Embryonic facial prominence (tissue), 1 donor: ENCODE results near the gene TWIST1.

ENCODE experiments used
- DNase-seq: peaks from one replicate; pipeline ENCODE4 v3.0.0-alpha.2; 2016; ENCODE audit errors: extremely low spot score

Gene TWIST1

DNA sequence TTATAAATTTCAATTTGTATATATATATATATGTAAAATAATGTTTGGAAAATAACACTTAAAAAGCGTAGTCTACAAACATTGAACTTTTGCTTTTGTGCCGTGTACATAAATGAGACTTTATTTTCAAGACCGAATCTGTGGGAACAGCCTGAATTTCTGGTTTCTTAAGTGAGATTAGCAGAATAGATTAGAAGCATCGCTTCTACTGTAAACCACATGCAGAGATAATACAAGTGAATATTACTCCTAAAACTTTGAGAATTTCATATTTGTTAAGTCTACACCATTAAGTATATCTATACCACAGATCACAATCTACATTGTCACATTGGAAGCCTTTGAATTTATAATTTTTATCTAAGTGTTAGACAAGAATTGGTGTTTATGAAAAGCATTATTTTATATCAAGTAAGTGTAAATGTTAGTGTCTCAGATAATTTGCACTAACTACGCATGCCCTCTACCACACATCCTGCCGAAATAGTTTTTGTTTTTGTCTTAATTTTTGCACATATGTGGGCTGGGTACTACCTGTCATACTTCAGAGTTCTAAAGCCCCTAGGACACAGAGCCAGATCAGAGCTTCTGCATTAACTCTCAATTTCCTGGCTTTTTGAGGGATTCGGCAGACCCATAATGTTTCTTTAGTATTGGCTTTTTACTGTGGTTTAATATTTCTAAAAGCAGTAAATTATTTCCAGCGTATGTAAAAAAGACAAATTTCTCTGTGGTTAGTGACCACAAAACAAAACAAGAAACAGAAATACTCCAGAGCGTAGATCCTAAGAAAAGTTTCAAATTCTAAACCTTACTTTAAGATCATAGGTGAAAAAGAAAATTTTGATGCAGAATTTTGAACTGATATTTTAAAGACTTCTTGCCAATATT, 20.0 kb downstream of the TWIST1 start:
- no peak for DNase-seq

- no peak for DNase-seq
Measured at GRCh38 chr7:19095353-19095860, 22.0 kb downstream of the TWIST1 start.

GRCh38 chr7:19094598-19095352, 22.7 kb downstream of the TWIST1 start:
- DNase-seq = no peak

DNA sequence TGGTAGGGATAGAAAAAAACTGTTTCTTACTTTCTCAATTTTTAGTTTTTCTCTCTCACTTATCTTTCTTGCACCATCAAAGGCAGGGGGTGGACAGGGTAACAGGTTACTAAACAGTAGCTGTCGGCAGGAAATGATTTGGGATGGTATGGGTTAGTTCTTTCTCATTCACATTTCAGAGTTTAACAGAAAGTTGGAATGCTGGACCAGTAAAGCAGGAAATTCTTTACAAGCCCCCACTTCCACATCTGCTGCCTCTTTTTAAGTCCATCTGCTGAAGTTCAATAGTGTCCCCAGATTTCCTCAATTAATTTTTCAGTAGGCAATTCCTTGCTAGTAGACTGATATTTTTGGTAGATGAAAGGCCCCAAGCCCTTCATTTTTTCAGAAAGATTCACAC, 23.3 kb downstream of the TWIST1 start:
- no peak for DNase-seq

DNA sequence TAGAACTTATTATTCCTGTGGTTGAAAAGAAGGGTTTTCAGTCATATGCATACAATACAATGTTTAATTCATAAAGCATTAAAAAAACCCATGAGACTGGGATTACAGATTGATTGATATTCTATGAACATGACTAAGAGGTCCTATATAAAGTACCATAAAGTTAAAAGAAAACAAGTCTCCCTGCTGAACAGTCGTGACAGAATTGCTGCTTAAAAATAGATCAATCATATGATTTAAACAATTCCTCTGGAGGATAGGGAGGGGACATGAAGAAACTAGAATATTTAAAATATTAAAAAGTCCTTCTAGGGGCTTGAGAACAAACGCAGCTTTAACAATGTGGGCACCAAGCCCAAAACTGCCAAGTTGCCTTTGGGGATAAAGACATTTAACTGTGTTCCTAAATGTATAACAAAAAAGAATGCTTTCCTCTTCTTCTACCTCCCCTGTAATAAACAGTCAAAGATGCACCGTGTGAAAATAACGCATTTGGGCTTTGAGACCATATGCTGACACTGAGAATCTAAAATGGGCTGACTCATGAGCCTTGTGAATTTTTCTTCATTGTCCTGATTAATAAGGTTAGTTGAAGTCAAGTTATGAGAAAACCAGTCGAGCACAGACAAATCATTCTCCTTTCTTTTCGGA, 25.8 kb downstream of the TWIST1 start:
- DNase-seq = no peak

DNA sequence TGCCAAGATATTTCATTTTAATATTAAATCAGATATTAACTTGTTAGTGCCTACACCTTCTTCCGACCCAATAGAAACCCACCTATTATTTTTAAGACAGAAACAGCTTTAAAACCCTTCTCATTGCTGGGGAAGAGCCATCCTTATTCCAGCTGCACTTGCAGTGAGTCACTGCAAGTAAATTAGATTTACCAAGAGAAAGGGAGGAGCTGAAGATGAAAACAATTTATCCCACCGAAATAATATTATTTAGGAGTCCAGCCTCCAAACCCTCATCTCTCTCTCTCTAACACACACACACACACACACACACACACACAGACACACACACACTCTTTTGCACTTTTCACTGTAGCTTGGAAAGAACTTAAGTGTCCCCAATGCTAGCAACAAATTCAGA, 26.9 kb downstream of the TWIST1 start:
- DNase-seq = no peak

- DNase-seq = no peak
Measured at GRCh38 chr7:19089797-19090196, 27.6 kb downstream of the TWIST1 start.

- DNase-seq = no peak
Measured at GRCh38 chr7:19089378-19089777, 28.1 kb downstream of the TWIST1 start.

DNA sequence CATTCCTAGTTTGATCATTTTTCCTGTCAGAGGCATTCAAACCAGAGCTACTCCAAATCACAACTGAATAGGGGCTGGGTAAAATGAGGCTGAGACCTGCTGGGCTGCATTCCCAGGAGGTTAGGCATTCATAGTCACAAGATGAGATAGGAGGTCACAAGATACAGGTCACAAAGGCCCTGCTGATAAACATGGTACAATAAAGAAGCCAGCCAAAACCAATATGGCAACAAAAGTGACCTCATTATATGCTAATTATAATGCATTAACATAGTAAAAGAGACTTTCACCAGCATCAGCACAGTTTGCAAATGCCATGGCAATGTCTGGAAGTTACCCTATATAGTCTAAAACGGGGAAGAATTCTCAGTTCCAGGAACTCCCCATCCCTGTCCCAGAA, 37.3 kb downstream of the TWIST1 start:
- no peak for DNase-seq

- DNase-seq = no peak
Measured at GRCh38 chr7:19079066-19079465, 38.4 kb downstream of the TWIST1 start.

GRCh38 chr7:19069842-19070241, 47.6 kb downstream of the TWIST1 start:
- DNase-seq = no peak

DNA sequence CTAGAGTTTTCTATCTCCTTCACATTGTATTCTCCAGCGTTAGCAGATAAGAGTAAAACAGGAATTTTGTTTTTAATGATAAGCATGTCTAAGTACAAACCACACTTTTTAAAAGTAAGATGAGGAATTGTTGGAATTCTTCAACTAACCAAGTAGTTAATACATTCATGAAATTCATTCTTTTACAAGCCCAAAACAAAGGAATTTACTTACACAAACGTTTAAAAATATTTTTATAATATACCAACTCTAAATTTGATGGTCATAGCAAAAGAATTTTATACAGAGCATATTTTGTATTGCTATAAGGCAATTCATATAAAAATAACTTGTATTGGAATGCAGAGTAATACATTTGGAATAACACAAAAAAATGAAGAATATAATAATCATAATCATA, 51.3 kb downstream of the TWIST1 start:
- no peak for DNase-seq
